HL-60/S4 (cell line): ENCODE measurements around the gene TMEM120A.
"Not testable (repeated sequence)": the region's sequence is repeated elsewhere in the genome, so short reads cannot be mapped to it uniquely, and the experiment has no call there.

ENCODE experiments used
- in situ Hi-C: fragments of 300-500 bp; cut with MboI; formaldehyde crosslinking; loops from 2 replicates; pipeline ENCODE4 v1.14.3; 2022; ENCODE audit warnings: low sequenced_read_pairs

Gene TMEM120A

DNA sequence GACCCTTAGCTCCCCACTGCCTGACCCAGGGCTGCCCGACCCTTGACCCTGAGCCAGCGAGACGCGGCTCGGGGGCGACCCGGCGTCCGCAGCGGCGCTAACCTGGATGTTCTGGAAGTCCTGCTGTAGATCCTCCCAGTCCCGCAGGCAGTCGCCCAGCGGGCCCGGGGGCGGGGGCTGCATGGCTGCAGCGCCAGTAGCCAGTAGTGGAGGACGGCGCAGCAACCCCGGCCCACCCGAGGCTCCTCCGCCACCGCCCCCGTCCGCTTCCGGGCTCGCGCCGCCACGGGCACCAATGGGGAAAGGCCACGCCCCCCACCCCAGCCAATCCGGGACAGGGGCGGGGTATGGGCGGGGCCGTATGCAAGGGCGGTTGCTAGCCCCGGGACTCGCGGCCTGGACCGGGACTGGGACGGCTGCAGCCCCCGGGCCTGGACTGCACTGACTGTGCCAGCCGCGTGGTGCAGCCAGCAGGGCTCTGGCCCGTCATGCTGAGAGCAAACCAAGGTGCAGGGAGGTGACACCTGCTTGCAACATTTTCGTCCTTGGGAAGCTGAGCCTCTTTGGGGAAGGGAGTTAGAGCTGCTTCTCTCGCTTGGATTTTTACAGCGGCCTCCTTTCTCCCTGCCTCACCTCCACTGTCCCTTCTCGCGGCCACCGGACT is at the start of gene TMEM120A:
TMEM120A (minus strand) TSS at position 208 of the 664 bp plus-strand sequence; CDS start at position 183, 25 bp downstream.
- in situ Hi-C loops, result no loop called here

DNA sequence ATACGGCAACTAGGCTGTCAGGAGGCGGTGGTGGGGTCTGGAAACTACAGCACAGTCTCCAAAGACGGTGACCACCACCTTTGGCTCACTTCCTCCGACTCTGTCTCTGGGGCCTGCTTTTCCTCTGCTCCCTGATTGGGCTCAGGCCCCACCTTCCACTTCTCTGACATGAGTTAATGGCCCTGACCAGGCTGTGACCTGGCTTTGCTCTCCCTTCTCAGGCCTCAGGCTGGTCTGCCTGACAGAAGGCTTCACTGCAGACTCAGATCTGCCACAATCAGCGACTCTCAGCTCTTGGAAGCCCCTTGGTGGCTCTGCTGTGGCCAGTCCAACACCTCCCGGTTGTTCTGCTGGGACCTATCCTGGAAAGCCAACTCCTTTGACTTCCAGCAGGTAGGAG is 45.7 kb upstream of the TMEM120A start:
- in situ Hi-C loops, result no loop called here

DNA sequence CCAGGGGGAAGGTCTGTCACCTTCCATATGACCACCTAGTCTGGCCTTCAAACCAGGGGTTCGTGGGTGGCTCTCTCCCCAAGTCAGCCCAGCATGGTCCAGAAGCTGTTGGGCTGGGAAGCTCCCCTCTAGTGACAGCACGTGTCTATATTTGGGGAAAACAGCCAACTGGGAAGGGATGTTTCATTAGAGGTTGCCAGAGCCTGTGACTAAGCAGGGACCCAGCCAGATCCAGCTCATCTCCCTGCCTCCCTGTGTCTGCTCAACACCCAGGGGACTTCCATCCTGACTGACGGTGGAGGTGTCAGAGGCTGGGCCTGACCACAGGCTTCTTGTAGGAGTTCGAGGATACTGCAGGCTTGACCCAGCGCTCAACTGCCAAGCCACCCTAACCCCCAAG is 42.9 kb upstream of the TMEM120A start:
- in situ Hi-C loops, result no loop called here

DNA sequence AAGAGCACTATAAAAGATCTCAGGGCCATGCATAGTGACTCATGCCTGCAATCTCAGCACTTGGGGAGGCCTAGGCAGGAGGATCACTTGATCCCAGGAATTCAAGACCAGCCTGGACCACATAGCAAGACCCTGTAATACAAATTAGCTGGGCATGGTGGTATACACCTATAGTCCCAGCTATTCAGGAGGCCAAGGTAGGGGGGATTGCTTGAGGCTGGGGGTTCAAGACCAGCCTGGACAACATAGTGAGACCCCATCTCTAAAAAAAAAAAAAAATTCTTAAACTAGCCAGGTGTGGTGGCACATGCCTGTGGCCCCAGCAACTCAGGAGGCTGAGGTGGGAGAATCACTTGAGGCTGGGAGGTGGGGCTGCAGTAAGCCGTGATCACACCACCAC is 37.6 kb upstream of the TMEM120A start:
- in situ Hi-C loops, result no loop called here

DNA sequence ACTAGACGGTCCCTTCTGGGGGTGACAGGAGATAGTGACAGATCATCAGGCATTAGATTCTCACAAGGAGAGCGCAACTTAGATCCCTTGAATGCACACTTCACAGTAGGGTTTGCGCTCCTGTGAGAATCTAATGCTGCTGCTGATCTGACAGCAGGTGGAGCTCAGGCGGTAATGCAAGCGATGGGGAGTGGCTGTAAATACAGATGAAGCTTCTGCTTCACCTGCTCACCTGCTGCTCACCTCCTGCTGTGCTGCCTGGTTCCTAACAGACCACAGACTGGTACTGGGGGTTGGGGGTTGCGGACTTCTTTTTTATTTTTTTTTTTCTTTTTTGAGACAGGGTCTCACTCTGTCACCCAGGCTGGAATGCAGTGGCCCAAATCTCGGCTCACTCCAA is 35.3 kb upstream of the TMEM120A start:
- in situ Hi-C loops, result not testable (repeated sequence)

DNA sequence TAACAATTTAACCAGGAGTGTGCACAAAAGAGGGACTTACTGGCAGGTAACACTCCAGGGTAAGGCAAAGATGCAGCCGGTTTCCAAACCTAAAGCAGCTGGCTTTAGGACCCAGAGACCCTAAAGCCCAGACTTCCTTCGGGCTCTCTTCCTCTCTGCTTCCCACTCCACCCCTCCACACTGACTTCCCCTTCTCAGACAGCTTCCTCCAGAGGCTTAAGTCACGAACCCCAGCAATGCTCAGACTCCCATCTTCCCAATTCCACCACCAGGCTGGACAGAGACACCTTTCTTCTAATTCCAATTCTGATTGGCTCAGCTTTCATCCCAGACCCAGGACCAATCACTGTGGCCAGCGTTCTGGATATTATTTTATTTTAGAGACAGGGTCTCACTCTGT is 28.6 kb upstream of the TMEM120A start:
- in situ Hi-C loops, result loop anchor here (5.0 kb wide), 1 partner anchor 166 kb away; no protein-coding TSS in a partner anchor

DNA sequence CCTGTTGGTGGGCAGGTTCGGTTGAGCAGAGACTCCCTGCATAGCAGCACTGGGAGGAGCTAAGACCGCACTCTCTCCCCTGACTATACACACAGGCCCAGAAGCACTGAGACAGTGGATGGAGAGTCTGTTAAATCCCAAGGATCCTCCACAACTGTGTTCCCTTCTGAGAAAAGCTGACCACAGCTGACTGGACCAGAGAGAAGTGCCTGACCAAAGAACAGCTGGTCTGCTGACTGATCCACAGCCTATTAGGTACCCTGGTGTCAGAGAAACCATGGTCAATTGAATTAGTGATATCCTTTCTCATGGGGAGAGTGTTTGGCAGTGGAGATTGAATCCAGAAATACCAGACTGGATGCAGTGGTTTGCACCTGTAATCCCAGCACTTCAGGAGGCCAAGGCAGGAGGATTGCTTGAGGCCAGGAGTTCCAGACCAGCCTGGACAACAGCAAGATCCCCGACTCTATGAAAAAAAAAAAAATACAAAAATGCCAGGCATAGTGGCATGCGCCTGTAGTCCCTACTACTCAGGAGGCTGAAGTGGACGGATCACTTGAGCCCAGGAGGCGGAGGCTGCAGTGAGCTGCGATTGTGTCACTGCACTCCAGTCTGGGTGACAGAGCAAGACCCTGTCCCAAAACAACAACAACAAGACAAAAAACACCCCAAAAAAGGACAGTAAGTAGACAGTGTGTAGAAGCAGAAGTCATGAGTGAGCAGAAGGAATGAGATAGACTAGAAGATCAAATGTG is 27.8 kb upstream of the TMEM120A start:
- in situ Hi-C loops, result loop anchor here (5.0 kb wide), 1 partner anchor 165 kb away; no protein-coding TSS in a partner anchor

DNA sequence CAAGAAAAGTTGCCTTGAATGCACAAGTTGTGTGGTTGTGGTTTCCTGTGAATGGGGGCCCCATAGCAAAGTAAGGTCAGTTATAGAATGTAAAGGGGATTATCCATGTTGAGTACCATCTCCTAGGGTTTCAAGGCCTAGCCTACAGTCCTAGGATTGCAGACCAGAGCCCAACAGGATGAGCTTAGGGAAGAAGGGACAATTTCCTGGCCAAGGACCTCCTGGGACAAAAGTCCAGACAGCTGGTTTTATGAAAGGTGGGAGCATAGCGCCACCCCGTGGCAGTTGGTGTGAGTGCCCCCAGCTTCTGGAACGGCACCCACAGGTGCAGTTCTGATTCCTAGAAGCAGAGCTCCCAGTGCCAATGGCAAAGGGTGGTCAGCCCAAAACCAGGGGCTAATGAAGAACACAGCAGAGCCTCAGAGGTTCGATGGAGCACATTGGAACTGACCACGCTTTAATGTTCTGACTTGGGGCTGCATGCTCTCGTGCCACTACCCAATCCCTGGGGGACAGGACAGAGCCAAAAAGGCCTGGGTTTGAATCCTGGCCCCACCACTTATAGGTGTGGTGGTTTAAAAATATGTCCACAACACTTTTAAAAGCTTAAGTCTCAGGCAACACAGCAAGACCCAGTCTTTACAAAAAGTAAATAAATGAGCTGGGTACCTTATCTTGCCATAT is 25.8 kb upstream of the TMEM120A start:
- in situ Hi-C loops, result loop anchor here (5.0 kb wide), 1 partner anchor 163 kb away; no protein-coding TSS in a partner anchor

DNA sequence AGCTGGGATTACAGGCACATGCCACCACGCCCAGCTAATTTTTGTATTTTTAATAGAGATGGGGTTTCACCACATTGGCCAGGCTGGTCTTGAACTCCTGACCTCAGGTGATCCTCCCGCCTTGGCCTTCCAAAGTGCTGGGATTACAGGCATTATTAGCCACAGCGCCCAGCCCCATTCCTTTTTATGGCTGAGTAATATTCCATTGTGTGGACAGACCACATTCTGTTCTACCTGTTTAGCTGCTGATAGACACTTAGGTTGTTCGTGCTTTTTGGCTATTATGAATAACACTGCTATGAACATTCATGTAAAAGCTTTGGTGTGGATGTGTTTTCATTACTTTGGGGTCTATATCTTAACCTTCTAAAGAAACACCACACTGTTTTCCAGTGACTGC is 24.1 kb upstream of the TMEM120A start:
- in situ Hi-C loops, result not testable (repeated sequence)

DNA sequence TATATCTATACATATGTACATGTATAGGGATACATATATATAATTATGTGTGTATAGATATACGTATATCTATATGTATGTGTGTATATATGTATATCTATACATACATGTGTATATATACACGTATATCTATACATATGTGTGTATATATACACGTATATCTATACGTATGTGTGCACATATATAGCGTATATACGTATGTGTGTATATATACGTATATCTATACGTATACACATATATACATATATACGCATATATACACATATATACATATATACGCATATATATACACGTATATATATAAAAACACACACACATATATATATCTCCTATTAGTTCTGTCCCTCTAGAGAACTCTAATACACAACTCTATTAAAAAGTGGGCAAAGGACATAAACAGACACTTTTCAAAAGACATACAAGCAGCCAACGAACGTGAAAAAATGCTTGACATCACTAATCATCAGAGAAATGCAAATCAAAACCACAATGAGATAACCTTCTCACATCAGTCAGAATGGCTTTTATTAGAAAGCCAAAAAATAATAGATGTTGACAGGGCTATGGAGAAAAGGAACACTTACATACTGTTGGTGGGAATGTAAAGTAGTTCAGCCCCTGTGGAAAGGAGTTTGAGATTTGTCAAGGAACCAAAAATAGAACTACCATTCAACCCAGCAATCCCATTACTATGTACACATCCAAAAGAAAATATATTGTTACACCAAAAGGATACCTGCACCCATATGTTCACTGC is 22.0 kb upstream of the TMEM120A start:
- in situ Hi-C loops, result no loop called here

DNA sequence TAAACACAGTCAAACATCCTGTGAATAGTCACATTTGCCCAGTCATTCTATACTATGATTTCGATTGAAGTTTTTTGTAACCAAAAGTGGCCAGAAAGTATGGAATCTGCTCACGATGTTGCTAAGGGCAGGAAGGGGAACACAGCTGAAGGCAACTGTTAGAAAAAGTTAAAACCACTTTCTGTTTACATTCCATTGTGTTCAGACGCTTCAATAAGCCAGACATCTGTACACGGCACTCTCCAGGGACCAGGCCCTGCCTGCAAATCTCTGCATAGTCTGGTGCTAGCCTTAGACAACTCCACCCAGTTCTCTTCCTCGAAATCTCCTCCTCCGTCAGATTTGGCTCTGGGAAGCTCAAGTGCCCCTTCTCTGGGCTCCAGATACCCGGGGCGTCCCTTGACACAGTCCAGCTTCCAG is 17.1 kb upstream of the TMEM120A start:
- in situ Hi-C loops, result no loop called here

DNA sequence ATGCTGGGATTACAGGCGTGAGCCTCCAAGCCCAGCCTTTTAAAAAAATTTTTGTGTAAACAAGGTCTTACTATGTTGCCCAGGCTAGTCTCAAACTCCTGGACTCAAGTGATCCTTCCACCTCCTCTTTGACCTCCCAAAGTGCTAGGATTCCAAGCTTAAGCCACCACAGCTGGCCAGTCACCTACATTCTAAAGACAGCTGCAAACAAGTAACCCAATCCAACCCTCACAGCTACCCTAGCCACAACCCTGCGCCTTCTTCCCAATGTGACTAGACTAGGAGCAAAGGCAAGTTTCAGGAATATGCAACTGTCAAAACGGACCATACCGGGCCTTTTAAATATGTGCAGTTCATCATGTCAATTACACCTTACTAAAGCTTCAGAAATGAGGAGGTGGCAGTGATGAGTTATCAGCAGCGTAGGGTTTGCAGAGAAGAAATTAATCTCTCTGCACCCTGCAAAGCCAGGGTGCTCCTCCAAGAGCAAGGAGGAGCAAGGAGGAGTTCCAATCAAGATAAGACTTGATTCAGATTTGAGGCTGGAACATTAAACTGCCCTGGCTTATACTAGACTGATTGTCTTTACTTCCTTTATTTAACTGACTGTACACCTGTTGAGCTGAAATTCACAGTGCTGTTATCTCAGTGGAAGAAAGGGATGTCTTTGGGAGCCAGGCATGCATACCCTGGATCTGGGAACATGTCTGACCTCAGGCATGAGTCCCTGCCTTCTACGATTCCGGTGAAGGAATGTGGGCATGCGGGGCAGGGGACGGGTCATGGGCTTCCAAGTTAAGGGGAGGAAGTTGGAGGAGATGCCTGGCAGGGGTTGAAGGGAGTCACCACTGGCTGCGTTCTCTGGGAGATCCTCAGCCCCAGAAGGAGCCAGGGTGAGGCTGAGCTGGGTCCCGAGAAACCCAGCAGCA is 15.5 kb upstream of the TMEM120A start:
- in situ Hi-C loops, result no loop called here

DNA sequence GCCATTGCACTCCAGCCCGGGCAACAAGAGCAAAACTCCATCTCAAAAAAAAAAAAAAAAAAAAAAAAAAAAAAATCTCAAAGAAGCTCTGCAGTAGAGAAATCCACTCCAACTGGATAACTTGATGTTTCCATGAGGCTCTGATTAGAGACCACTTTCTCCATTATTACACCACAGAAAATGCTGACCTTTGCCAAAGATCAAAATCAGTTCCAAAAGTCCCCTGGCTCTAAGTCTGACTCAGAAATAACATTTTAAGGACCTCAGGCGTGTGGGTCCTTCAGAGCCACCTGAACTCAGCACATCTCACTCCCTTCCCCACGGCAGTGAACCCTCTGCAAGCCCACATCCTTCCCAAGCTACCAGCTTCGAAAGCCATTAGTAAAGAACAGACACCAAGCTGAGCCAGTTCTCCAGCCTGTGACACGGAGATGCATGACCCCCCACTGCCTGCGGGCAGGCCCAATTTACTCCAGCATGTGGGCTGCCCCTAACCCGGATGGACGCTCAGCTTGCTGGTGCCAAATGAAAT is 13.8 kb upstream of the TMEM120A start:
- in situ Hi-C loops, result no loop called here

DNA sequence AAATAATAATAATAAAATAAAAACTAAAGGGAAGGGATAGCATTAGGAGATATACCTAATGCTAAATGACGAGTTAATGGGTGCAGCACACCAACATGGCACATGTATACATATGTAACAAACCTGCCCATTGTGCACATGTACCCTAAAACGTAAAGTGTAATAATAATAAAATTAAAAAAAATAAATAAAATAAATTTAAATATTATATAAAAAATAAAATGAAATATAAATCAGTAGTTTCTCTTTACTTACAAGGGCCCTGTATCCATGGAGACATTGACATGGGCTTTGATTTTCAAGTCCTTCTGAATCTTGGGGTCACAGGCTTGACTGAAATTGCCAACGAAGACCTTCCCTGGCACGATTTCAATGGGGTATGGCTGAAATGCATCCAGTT is 10.6 kb upstream of the TMEM120A start:
- in situ Hi-C loops, result not testable (repeated sequence)

DNA sequence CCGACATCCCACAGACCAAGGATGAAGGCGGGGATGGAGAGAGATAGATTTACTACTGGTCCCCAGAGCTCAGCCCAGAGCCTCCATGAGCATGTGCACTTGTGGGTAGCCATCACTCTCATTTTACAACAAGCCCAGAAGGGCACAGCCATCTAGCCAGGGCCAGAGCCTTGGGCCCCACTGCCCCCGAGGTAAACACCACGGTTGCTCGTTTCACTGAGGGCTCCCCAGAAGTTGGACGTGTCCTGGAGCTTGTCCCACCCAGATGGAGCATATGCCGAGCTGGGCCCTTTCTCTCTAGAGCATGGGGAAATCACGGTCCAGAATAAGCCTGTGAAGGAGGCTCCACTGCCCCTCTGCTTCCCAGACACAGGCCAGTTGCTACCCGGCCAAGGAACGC is 9.0 kb upstream of the TMEM120A start:
- in situ Hi-C loops, result no loop called here

DNA sequence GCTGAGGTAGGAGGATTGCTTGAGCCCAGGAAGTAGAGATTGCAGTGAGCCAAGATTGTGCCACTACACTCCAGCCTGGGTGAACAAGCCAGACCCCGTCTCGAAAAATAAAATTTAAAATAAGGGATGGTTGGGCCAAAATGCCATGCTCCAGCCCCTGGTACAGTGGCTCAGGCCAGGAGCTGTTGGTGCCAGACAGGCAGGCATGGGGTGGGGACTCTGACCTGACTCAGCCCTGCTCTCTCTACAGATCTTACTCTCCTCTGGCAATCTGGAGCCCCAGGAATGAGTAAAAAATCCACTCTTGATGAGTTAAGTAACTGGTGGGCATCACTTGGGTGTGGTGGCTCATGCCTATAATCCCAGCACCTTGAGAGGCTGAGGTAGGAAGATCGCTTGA is 8.4 kb upstream of the TMEM120A start:
- in situ Hi-C loops, result no loop called here

DNA sequence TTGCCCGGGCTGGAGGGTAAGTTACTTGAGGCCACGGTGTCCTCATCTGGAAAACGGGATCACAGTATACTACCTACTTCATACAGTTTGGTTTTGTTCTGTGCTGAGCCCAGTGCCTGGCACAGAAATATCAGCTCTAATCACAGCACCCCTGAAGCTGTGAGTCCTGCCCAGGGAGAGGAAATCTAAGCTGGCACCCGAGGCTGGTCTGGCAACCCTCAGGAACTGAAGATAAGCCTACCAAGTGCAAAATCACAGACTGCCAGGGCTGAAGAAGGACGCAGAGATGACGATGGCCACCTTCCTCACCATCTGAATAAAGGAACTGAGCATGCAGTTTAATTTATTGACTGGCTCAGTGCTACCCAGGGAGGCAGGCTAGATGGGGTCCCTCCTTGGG is 7.7 kb upstream of the TMEM120A start:
- in situ Hi-C loops, result no loop called here

DNA sequence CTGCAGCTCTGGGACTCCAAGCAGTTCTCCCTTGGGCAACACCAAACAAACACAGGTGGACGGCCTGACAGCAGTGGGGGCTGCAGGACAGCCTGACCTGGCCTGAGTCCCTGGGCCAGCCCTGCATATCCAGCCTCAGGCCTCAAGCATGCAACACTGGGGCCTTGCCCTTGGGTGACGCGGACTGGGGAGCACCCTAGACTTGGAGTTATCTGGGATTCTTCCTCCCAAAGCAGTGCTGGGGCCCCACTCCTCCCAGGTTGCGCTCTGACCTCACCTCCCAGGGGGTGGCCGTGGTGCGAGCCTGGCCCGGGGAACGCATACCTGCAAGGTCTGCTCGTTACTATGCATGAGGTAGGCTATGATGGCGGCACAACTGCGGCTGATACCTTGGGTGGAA is 6.2 kb upstream of the TMEM120A start:
- in situ Hi-C loops, result no loop called here

DNA sequence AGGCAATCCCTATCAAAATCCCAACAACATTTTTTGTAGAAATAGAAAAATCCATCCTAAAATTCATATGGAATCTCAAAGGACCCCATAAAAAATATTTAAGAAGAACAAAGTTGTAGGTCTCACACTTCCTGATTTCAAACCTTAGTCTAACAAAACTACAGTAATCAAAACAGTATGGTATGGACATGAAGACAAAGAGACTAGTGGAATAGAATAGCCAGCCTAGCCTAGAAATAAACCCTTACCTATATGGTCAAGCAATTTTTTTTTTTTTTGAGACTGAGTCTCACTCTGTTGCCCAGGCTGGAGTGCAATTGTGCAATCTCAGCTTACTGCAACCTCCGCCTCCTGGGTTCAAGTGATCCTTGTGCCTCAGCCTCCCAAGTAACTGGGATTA is 3.6 kb upstream of the TMEM120A start:
- in situ Hi-C loops, result no loop called here

DNA sequence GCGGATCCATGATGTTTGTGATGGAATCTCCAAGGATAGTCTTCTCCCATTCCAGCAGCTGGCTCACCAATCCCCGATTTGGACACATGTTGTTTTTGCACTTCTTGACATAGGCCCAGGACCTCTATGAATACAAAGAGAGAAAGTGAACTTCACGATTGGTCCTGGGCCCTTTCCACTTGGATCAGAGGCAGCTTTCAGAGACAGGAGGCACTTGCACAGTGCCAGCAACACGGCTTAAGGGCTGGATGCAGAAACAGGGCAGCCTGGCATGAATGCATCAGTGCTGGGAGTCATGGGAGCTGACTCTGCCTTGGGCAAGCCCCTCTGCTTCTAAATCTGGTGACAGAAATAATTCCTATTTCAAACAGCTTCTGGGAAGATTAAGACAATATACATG is 2.1 kb upstream of the TMEM120A start:
- in situ Hi-C loops, result no loop called here
